CD4-positive, alpha-beta memory T cell (primary cell): ENCODE results near the gene MEGF11. TPM values are rescaled to one million over a fixed set of nuclear protein-coding genes. Genes with fewer than 3 reads are reported as not detected.

ENCODE experiments used
- CTCF ChIA-PET: fragments of 350-600 bp; sonication (Branson Sonifier 250); formaldehyde crosslinking; loops from one replicate; lab custom pipeline; 2021; ENCODE audit warnings: inconsistent platforms; ENCODE audit not compliant: partially characterized antibody; lab: Charles Lee
- POLR2A ChIA-PET: fragments of 350-600 bp; sonication (Branson Sonifier 250); formaldehyde crosslinking; loops from one replicate; lab custom pipeline; 2021; ENCODE audit not compliant: partially characterized antibody; lab: Charles Lee
- DNase-seq, 5 donors: peaks; one replicate each; pipeline versions ENCODE4 v3.0.0 to v3.0.0-alpha.2; 2020 to 2022; ENCODE audit warnings: mixed read lengths in 1 of 5
- H3K27ac ChIP-seq: one replicate; pipeline ENCODE4 v1.7.0; 2013; ENCODE audit warnings: low read depth, low read length
- H3K27me3 ChIP-seq: 2 replicates; pipeline ENCODE4 v1.7.0; 2013; ENCODE audit warnings: mild to moderate bottlenecking, low read length, moderate library complexity; ENCODE audit not compliant: insufficient read depth
- H3K36me3 ChIP-seq: 2 replicates; pipeline ENCODE4 v1.7.0; 2013; ENCODE audit warnings: mild to moderate bottlenecking, low read length, moderate library complexity; ENCODE audit not compliant: insufficient read depth
- H3K4me1 ChIP-seq: 2 replicates; pipeline ENCODE4 v1.7.0; 2013; ENCODE audit warnings: mild to moderate bottlenecking, low read length, moderate library complexity; ENCODE audit not compliant: insufficient read depth
- H3K4me3 ChIP-seq, 2 donors: one replicate each; pipeline ENCODE4 v1.7.0; 2013; ENCODE audit warnings: low read length in 2 of 2, mild to moderate bottlenecking in 1 of 2
- H3K9me3 ChIP-seq, 2 donors: one replicate each; pipeline ENCODE4 v1.7.0; 2013; ENCODE audit warnings: low read length in 2 of 2, control low read depth in 1 of 2; ENCODE audit not compliant: control insufficient read depth in 1 of 2
- H3K27ac Mint-ChIP-seq, 7 donors: one replicate each; pipeline ENCODE4 v1.8.0; 2020 to 2021; ENCODE audit warnings: mixed read lengths in 7 of 7, mild to moderate bottlenecking in 6 of 7, inconsistent platforms in 3 of 7, moderate library complexity in 3 of 7
- H3K27me3 Mint-ChIP-seq, 2 donors: one replicate each; pipeline ENCODE4 v1.8.0; 2020 to 2021; ENCODE audit warnings: mixed read lengths in 2 of 2
- H3K36me3 Mint-ChIP-seq, 2 donors: one replicate each; pipeline ENCODE4 v1.8.0; 2020 to 2021; ENCODE audit warnings: mixed read lengths in 2 of 2, inconsistent platforms in 1 of 2, mild to moderate bottlenecking in 1 of 2
- H3K4me1 Mint-ChIP-seq, 4 donors: one replicate each; pipeline ENCODE4 v1.8.0; 2020 to 2021; ENCODE audit warnings: mixed read lengths in 4 of 4, mild to moderate bottlenecking in 1 of 4
- H3K4me3 Mint-ChIP-seq, 8 donors: one replicate each; pipeline ENCODE4 v1.8.0; 2020 to 2021; ENCODE audit warnings: mixed read lengths in 8 of 8, mild to moderate bottlenecking in 7 of 8, moderate library complexity in 6 of 8, inconsistent platforms in 3 of 8
- H3K9me3 Mint-ChIP-seq, 8 donors: one replicate each; pipeline ENCODE4 v1.8.0; 2020 to 2021; ENCODE audit warnings: mixed read lengths in 8 of 8, mild to moderate bottlenecking in 5 of 8, inconsistent platforms in 3 of 8, moderate library complexity in 1 of 8
- intact Hi-C: fragments of 100-400 bp; cut with micrococcal nuclease; formaldehyde crosslinking; loops from one replicate; pipeline ENCODE4 v1.15.1; 2023
- polyA plus RNA-seq, 2 donors: library from polyadenylated mRNA; unstranded; fragments of 300-500 nt; fragmentation: Illumina TruSeq; gene quantifications; one replicate each; pipeline ENCODE4 v1.2.3, GENCODE V29; 2021
- total RNA-seq, 2 experiments: library from RNA; stranded (reverse); gene quantifications; one replicate each; pipeline ENCODE4 v1.2.3, GENCODE V29; 2021

Gene MEGF11
- total and polyA plus RNA-seq, 4 experiments from 2014 or later = 0.69 TPM; not detected in 3

- CTCF ChIA-PET = no interaction called here
- Histone ChIP-seq H3K27me3 (peaks cover 7% of the 10 kb centered on the region), H3K4me1 (no peaks in the 10 kb centered on the region), H3K27ac (no peak overlapping the region), H3K4me3 (no peak overlapping the region), H3K36me3 (no peaks in the 10 kb centered on the region), H3K9me3 (no peaks in the 10 kb centered on the region)
- Mint-ChIP-seq H3K27ac (no peak overlapping the region), H3K9me3 (no peaks in the 10 kb centered on the region), H3K4me3 (no peak overlapping the region), H3K4me1 (no peaks in the 10 kb centered on the region), H3K36me3 (no peaks in the 10 kb centered on the region), H3K27me3 (peaks cover 20 to 36% of the 10 kb centered on the region in 2 donors)
- intact Hi-C loops = no loop called here
- DNase-seq = no peak
- POLR2A ChIA-PET = no interaction called here
Measured at GRCh38 chr15:66041276-66041675, 212.3 kb downstream of the MEGF11 start.

- no peak overlapping the region for H3K27ac Mint-ChIP-seq
- H3K9me3 Mint-ChIP-seq = peaks cover 0 to 1% (median 0%) of the 10 kb centered on the region in 8 donors
- ChIA-PET CTCF (no interaction called here), POLR2A (no interaction called here)
- H3K36me3 ChIP-seq = no peaks in the 10 kb centered on the region
- H3K4me3 ChIP-seq = no peak overlapping the region
- H3K4me1 ChIP-seq = no peaks in the 10 kb centered on the region
- peaks cover 23 to 40% of the 10 kb centered on the region in 2 donors for H3K27me3 Mint-ChIP-seq
- H3K9me3 ChIP-seq = no peaks in the 10 kb centered on the region
- peaks cover 7% of the 10 kb centered on the region for H3K27me3 ChIP-seq
- no peaks in the 10 kb centered on the region for H3K36me3 Mint-ChIP-seq
- H3K27ac ChIP-seq = no peak overlapping the region
- no peak overlapping the region for H3K4me3 Mint-ChIP-seq
- no peaks in the 10 kb centered on the region for H3K4me1 Mint-ChIP-seq
- DNase-seq = no peak
- intact Hi-C loops = no loop called here
Measured at GRCh38 chr15:66040211-66040892, 213.2 kb downstream of the MEGF11 start.

- ChIA-PET POLR2A (no interaction called here), CTCF (no interaction called here)
- DNase-seq = no peak
- H3K4me1 ChIP-seq = no peaks in the 10 kb centered on the region
- H3K9me3 ChIP-seq = no peaks in the 10 kb centered on the region
- H3K27me3 ChIP-seq = peaks cover 7% of the 10 kb centered on the region
- Mint-ChIP-seq H3K36me3 (no peaks in the 10 kb centered on the region), H3K27ac (no peak overlapping the region), H3K27me3 (peaks cover 27 to 44% of the 10 kb centered on the region in 2 donors), H3K9me3 (peaks cover 0 to 5% (median under 1%) of the 10 kb centered on the region in 8 donors), H3K4me3 (no peak overlapping the region), H3K4me1 (no peaks in the 10 kb centered on the region)
- intact Hi-C loops = no loop called here
- no peaks in the 10 kb centered on the region for H3K36me3 ChIP-seq
- no peak overlapping the region for H3K27ac ChIP-seq
- no peak overlapping the region for H3K4me3 ChIP-seq
Measured at GRCh38 chr15:66039117-66039871, 214.3 kb downstream of the MEGF11 start.

GRCh38 chr15:66038387-66039116 is 215.0 kb downstream of the MEGF11 start:
- Histone ChIP-seq H3K36me3 (no peaks in the 10 kb centered on the region), H3K27ac (no peak overlapping the region), H3K4me3 (no peak overlapping the region), H3K27me3 (peaks cover 7% of the 10 kb centered on the region), H3K9me3 (no peaks in the 10 kb centered on the region), H3K4me1 (no peaks in the 10 kb centered on the region)
- Mint-ChIP-seq H3K36me3 (no peaks in the 10 kb centered on the region), H3K27ac (no peak overlapping the region), H3K27me3 (peaks cover 28 to 43% of the 10 kb centered on the region in 2 donors), H3K4me3 (no peak overlapping the region), H3K9me3 (peaks cover 0 to 6% (median 1%) of the 10 kb centered on the region in 8 donors), H3K4me1 (no peaks in the 10 kb centered on the region)
- DNase-seq = no peak
- ChIA-PET POLR2A (no interaction called here), CTCF (no interaction called here)
- intact Hi-C loops = no loop called here

DNA sequence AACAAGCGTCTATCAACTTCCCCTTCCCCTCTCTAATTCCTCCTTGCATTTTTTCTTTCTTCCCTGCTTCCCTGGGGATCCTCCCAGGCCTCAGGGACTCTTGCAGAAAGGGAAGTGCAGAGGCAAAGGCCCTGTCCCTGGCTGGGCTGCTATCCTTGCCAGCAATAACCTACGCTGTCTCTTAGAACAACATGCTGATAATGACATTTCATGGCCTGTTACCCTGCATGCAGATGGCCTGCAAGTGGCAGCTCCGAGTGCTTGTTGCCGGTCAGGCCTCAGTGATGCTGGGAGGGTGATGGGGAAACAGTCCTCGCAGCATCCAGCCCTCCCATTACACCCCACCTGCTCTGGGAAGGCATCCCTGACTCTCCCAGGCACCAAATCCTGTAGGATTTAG is 216.7 kb downstream of the MEGF11 start:
- Histone ChIP-seq H3K9me3 (no peaks in the 10 kb centered on the region), H3K4me1 (no peaks in the 10 kb centered on the region), H3K27me3 (peaks cover 7% of the 10 kb centered on the region), H3K36me3 (no peaks in the 10 kb centered on the region), H3K27ac (no peak overlapping the region), H3K4me3 (no peak overlapping the region)
- POLR2A ChIA-PET = no interaction called here
- intact Hi-C loops = no loop called here
- Mint-ChIP-seq H3K27ac (no peak overlapping the region), H3K4me3 (no peak overlapping the region), H3K9me3 (peaks cover 2 to 14% (median 7%) of the 10 kb centered on the region in 8 donors), H3K36me3 (no peaks in the 10 kb centered on the region), H3K27me3 (peaks cover 31 to 42% of the 10 kb centered on the region in 2 donors), H3K4me1 (no peaks in the 10 kb centered on the region)
- DNase-seq = no peak
- CTCF ChIA-PET = no interaction called here

- Histone ChIP-seq H3K27ac (no peak overlapping the region), H3K9me3 (no peaks in the 10 kb centered on the region), H3K27me3 (peaks cover 7% of the 10 kb centered on the region), H3K4me1 (no peaks in the 10 kb centered on the region), H3K36me3 (no peaks in the 10 kb centered on the region), H3K4me3 (no peak overlapping the region)
- no peak for DNase-seq
- Mint-ChIP-seq H3K36me3 (peaks cover 0 to 6% of the 10 kb centered on the region in 2 donors), H3K27me3 (peaks cover 27 to 35% of the 10 kb centered on the region in 2 donors), H3K27ac (no peak overlapping the region), H3K9me3 (peaks cover 5 to 20% (median 14%) of the 10 kb centered on the region in 8 donors), H3K4me1 (no peaks in the 10 kb centered on the region), H3K4me3 (no peak overlapping the region)
- ChIA-PET CTCF (interaction anchor here (0.6 kb wide), 1 partner anchor 992 kb away, joined by 5 read pairs; no protein-coding TSS in a partner anchor), POLR2A (no interaction called here)
- intact Hi-C loops = no loop called here
Measured at GRCh38 chr15:66035901-66036300, 217.6 kb downstream of the MEGF11 start.

- POLR2A ChIA-PET = no interaction called here
- Histone ChIP-seq H3K4me1 (no peaks in the 10 kb centered on the region), H3K36me3 (no peaks in the 10 kb centered on the region), H3K27ac (no peak overlapping the region), H3K4me3 (no peak overlapping the region), H3K9me3 (no peaks in the 10 kb centered on the region), H3K27me3 (no peaks in the 10 kb centered on the region)
- CTCF ChIA-PET = no interaction called here
- H3K4me1 Mint-ChIP-seq = no peaks in the 10 kb centered on the region
- H3K27ac Mint-ChIP-seq = no peak overlapping the region
- H3K9me3 Mint-ChIP-seq = peaks cover 5 to 20% (median 14%) of the 10 kb centered on the region in 8 donors
- no peak for DNase-seq
- intact Hi-C loops = no loop called here
- H3K36me3 Mint-ChIP-seq = peaks cover 0 to 6% of the 10 kb centered on the region in 2 donors
- H3K27me3 Mint-ChIP-seq = peaks cover 26% of the 10 kb centered on the region in 2 donors
- H3K4me3 Mint-ChIP-seq = no peak overlapping the region
Measured at GRCh38 chr15:66033143-66033542, 220.4 kb downstream of the MEGF11 start.
